ENCODE data around the gene AMPH. TPM values are rescaled to one million over a fixed set of nuclear protein-coding genes. Genes with fewer than 3 reads are reported as not detected.

Gene AMPH
- total RNA-seq, 4 donors from 2014 or later = 3.5 to 37.0 (median 10.9) TPM

DNA sequence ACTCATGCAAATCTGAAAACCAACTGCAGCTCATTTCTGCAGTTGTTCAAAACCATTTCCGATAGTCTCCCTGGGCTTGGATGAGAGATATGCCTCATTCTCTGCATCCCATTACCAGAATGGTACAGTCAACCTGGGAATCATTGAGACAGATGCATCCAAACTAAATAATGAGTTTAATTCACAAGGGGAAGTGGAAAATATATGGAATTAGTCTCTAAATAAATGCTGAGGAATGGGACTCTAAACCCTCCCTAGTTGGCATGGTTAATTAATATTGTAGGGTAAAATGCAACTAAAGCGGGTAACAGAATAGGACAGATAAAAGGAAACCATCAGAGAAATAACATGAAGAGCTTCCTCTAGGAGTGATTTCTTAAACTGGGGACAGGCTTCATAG lies 118.9 kb downstream of the AMPH start:
- Histone ChIP-seq H3K9me3 (peaks cover 0 to 31% (median 2%) of the 10 kb centered on the region in 4 donors), H3K27me3 (no peaks in the 10 kb centered on the region), H3K27ac (no peak overlapping the region), H3K36me3 (no peaks in the 10 kb centered on the region), H3K4me1 (no peaks in the 10 kb centered on the region), H3K4me3 (no peak overlapping the region)
- DNase-seq (ENCODE audit: low spot score in 2 of 2) = no peak
- WGBS, 2 donors = 91 to 97% methylated on average over 2 of the region's 2 CpGs
- TF ChIP-seq POLR2A (IDR thresholded peaks at IDR 0.05) (no peak), EP300 (IDR thresholded peaks at IDR 0.05) (no peak)
- TF ChIP-seq, protein P1, sequence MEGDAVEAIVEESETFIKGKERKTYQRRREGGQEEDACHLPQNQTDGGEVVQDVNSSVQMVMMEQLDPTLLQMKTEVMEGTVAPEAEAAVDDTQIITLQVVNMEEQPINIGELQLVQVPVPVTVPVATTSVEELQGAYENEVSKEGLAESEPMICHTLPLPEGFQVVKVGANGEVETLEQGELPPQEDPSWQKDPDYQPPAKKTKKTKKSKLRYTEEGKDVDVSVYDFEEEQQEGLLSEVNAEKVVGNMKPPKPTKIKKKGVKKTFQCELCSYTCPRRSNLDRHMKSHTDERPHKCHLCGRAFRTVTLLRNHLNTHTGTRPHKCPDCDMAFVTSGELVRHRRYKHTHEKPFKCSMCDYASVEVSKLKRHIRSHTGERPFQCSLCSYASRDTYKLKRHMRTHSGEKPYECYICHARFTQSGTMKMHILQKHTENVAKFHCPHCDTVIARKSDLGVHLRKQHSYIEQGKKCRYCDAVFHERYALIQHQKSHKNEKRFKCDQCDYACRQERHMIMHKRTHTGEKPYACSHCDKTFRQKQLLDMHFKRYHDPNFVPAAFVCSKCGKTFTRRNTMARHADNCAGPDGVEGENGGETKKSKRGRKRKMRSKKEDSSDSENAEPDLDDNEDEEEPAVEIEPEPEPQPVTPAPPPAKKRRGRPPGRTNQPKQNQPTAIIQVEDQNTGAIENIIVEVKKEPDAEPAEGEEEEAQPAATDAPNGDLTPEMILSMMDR (IDR thresholded peaks at IDR 0.05) = no peak

DNA sequence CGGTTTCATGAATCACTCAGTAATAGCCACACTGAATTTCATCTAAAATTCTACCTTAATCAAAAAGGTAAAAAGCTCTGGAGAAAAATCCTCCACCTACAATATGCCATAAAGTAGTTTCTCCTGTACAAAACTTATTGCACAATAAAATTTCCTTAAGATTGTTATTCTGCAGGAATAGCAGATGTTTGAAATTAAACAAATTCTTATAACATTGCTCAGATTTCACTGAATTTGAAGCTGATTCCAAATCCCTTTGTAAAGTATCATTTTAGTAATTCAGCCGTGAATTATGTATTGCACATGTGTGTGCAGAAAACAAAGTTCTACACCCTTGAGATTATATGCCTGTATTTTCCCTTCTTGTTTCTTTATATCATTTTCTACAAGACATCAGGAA lies 123.8 kb downstream of the AMPH start:
- TF ChIP-seq POLR2A (IDR thresholded peaks at IDR 0.05) = no peak
- TF ChIP-seq EP300 (IDR thresholded peaks at IDR 0.05) = no peak
- DNase-seq (ENCODE audit: low spot score in 2 of 2) = no peak
- Histone ChIP-seq H3K4me1 (no peaks in the 10 kb centered on the region), H3K27me3 (no peaks in the 10 kb centered on the region), H3K27ac (no peak overlapping the region), H3K9me3 (no peaks in the 10 kb centered on the region), H3K36me3 (no peaks in the 10 kb centered on the region), H3K4me3 (no peak overlapping the region)
- 75 to 78% methylated on average over 2 of the region's 2 CpGs for WGBS, 2 donors

DNA sequence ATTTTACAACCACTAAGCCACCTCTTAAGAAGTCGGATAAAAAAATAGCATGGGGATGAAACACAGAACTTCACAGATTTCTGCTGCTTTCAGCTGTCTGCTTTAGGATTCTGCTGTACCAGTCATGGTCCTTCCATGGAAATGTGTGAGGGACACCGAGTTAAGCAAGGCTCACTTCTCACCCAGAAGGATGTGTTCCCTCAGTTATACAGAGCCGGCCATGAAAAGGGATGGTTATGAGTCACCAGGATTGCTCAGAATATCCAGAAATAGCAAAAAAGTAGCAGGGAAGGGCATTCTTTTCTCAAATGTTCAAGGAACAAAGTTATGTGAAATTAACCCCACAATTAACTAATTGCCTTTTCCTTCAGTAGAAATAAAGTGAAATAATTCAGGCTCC lies 124.4 kb downstream of the AMPH start:
- TF ChIP-seq EP300 (IDR thresholded peaks at IDR 0.05) = no peak
- no peak for TF ChIP-seq POLR2A (IDR thresholded peaks at IDR 0.05)
- TF ChIP-seq, protein P1 (IDR thresholded peaks at IDR 0.05) = no peak
- Histone ChIP-seq H3K4me3 (no peak overlapping the region), H3K36me3 (no peaks in the 10 kb centered on the region), H3K4me1 (no peaks in the 10 kb centered on the region), H3K27me3 (no peaks in the 10 kb centered on the region), H3K9me3 (no peaks in the 10 kb centered on the region), H3K27ac (no peak overlapping the region)
- WGBS, 2 donors = 71 to 73% methylated on average over 3 of the region's 3 CpGs
- DNase-seq (ENCODE audit: low spot score in 2 of 2) = no peak

DNA sequence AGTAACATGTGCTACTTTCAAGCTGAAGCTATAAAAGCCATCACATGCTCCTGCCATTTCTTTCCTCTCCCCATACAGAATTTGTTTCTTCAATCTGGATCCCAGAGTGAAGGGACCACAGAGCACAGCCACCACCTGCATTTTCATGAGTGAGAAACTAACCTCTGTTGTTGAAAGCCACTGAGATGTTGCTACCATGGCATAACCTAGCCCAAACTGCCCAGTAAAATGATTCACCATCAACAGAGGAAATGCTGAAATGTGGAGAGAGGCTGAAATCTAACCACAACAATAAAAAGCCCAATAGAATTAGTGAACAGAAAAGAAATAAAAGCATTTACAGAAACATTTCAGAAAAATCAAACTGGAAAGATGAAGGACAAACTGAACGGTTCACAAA lies 125.2 kb downstream of the AMPH start:
- H3K9me3 ChIP-seq = no peaks in the 10 kb centered on the region
- TF ChIP-seq, protein P1 (IDR thresholded peaks at IDR 0.05) = no peak
- TF ChIP-seq POLR2A (IDR thresholded peaks at IDR 0.05) = no peak
- no peak for TF ChIP-seq EP300 (IDR thresholded peaks at IDR 0.05)
- no peak for DNase-seq (ENCODE audit: low spot score in 2 of 2)
- no peak overlapping the region for H3K27ac ChIP-seq
- H3K4me1 ChIP-seq = no peaks in the 10 kb centered on the region
- H3K27me3 ChIP-seq = no peaks in the 10 kb centered on the region
- H3K4me3 ChIP-seq = no peak overlapping the region
- no peaks in the 10 kb centered on the region for H3K36me3 ChIP-seq
- 95 to 96% methylated on average over 1 of the region's 1 CpG for WGBS, 2 donors

DNA sequence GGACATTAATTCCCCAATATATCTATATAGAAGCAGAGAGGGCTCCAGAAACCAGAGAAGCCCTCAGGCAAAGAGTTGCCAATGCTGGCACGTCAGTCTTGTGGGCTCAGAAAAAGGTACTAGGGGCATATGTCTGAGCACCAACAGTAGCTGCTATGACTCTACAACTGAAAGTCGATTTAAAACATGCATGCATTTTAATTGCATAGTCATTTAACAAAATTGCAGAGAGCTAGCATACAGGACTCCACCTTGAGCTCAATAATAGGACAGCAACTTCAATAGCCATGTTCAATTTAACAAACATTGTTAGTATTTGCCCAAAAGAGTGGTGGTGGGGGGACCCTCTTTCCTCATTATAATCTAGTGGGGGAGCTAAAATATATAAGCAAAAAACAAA lies 126.5 kb downstream of the AMPH start:
- no peak for DNase-seq (ENCODE audit: low spot score in 2 of 2)
- Histone ChIP-seq H3K27ac (no peak overlapping the region), H3K9me3 (no peaks in the 10 kb centered on the region), H3K36me3 (no peaks in the 10 kb centered on the region), H3K4me1 (no peaks in the 10 kb centered on the region), H3K4me3 (no peak overlapping the region), H3K27me3 (no peaks in the 10 kb centered on the region)
- WGBS, 2 donors = 73 to 85% methylated on average over 2 of the region's 2 CpGs
- no peak for TF ChIP-seq POLR2A (IDR thresholded peaks at IDR 0.05)
- no peak for TF ChIP-seq EP300 (IDR thresholded peaks at IDR 0.05)
- TF ChIP-seq, protein P1 (IDR thresholded peaks at IDR 0.05) = no peak

DNA sequence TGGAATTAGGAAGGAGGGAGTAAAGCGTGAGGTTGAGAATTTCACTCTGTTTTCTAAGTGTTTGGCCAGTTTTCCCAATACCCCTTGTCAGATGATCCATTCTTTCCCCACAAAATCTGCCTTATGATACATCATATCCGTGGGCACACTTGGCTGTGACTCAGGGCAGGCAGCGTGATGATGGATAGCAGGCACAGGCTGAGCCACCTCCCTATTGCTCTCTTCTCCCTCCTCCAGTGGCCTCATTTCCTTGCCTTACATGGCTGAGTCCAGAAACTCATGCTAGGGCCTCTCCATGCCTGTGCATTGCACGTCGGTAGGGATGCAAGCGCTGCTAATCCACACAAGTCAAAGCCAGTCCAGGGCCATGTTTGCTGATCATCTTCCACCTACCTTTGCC lies 128.3 kb downstream of the AMPH start:
- WGBS, 2 donors = 78 to 91% methylated on average over 6 of the region's 6 CpGs
- no peaks in the 10 kb centered on the region for H3K4me1 ChIP-seq
- no peak for DNase-seq (ENCODE audit: low spot score in 2 of 2)

More for the DNA sequence above, 128.3 kb downstream of the AMPH start:
- TF ChIP-seq, protein P1 (IDR thresholded peaks at IDR 0.05) = no peak
- no peak for TF ChIP-seq POLR2A (IDR thresholded peaks at IDR 0.05)
- TF ChIP-seq EP300 (IDR thresholded peaks at IDR 0.05) = no peak
- Histone ChIP-seq H3K9me3 (no peaks in the 10 kb centered on the region), H3K27ac (no peak overlapping the region), H3K36me3 (no peaks in the 10 kb centered on the region), H3K27me3 (no peaks in the 10 kb centered on the region), H3K4me3 (no peak overlapping the region)

Data from tibial nerve (tissue), 4 donors.